K562 (cell line): ENCODE results near the gene FSTL4. TPM values are rescaled to one million over a fixed set of nuclear protein-coding genes. Genes with fewer than 3 reads are reported as not detected.

Experiments used
- ATAC-seq: fragments of 200-7000 bp; cut with Tn5 transposase; 3 replicates; pipeline ENCODE4 v1.9.1; 2020; ENCODE audit warnings: moderate library complexity
- BruUV-seq: library from RNA; stranded (reverse); fragments of 400-500 nt; replicated peaks from 2 replicates; lab custom pipeline; 2021; lab: Mats Ljungman, UMichigan
- CTCF ChIA-PET: fragments of 300-600 bp; formaldehyde crosslinking; extraction: SDS; loops from one replicate; lab custom pipeline; 2021; ENCODE audit warnings: low intra/inter-chr PET ratio; lab: Yijun Ruan, JAX
- POLR2A ChIA-PET: fragments of 300-600, 350-650 bp; sonication (Branson Sonifier 250); formaldehyde crosslinking; extraction: SDS; loops from one replicate; lab custom pipeline; 2021; ENCODE audit warnings: antibody characterized with exemption, inconsistent platforms; lab: Yijun Ruan, JAX
- DNase-seq, 4 experiments: peaks; one replicate each; pipeline versions ENCODE4 v3.0.0 to v3.0.0-alpha.2; 2011 to 2018; ENCODE audit warnings: low spot score in 3 of 4, mixed read lengths in 3 of 4; ENCODE audit errors: extremely low read depth in 1 of 4
- FAIRE-seq: peaks from 2 replicates; lab custom pipeline; 2011; peaks lifted over from hg19 to GRCh38; lab: Jason Lieb, UNC
- H2AFZ ChIP-seq: 2 replicates; pipeline ENCODE4 v1.6.0; 2011; ENCODE audit warnings: low read depth, low read length, control low read depth, inconsistent platforms
- H3K27ac ChIP-seq: fragments of 200-600 bp; 3 replicates; pipeline ENCODE4 v1.8.0; 2011; ENCODE audit warnings: low read depth, mild to moderate bottlenecking, control low read depth, inconsistent platforms, low read length, moderate library complexity, mixed read lengths; ENCODE audit errors: extremely low read depth
- H3K27me3 ChIP-seq, 2 experiments: fragments of 300-600 bp in 1 of 2; 2 replicates in 1 of 2; 3 replicates in 1 of 2; pipeline versions ENCODE4 v1.6.0 to v1.8.0; 2011; ENCODE audit warnings: inconsistent platforms in 2 of 2, low read length in 2 of 2, mild to moderate bottlenecking in 1 of 2, mixed read lengths in 1 of 2, moderate library complexity in 1 of 2; ENCODE audit not compliant: control insufficient read depth in 2 of 2, insufficient read depth in 2 of 2
- H3K36me3 ChIP-seq: fragments of 300-600 bp; 3 replicates; pipeline ENCODE4 v1.8.0; 2011; ENCODE audit warnings: mild to moderate bottlenecking, low read length, inconsistent platforms; ENCODE audit not compliant: control insufficient read depth, insufficient read depth
- H3K4me1 ChIP-seq, 2 experiments: fragments of 200-600 bp in 1 of 2; replicated peaks in 1 of 2; 2 replicates in 1 of 2; 3 replicates in 1 of 2; pipeline versions ENCODE4 v1.5.1 to v1.8.0; 2011; ENCODE audit warnings: inconsistent platforms in 2 of 2, low read length in 2 of 2, mild to moderate bottlenecking in 1 of 2, mixed read lengths in 1 of 2, moderate library complexity in 1 of 2; ENCODE audit not compliant: control insufficient read depth in 2 of 2, insufficient read depth in 2 of 2
- H3K4me2 ChIP-seq: 2 replicates; pipeline ENCODE4 v1.6.1; 2011; ENCODE audit warnings: low read length, control low read depth, inconsistent platforms, mixed read lengths; ENCODE audit not compliant: insufficient read depth
- H3K4me3 ChIP-seq: fragments of 200-600 bp; sonication (generic), shearing (Covaris generic); 2 replicates; pipeline ENCODE4 v1.5.1; 2016; ENCODE audit warnings: control low read depth, inconsistent platforms
- H3K79me2 ChIP-seq: fragments of 200-600 bp; 3 replicates; pipeline ENCODE4 v1.8.0; 2011; ENCODE audit warnings: low read length, inconsistent platforms; ENCODE audit not compliant: control insufficient read depth, insufficient read depth
- H3K9ac ChIP-seq, 2 experiments: 2 replicates each; pipeline versions ENCODE4 v1.6.0 to v1.6.1; 2011; ENCODE audit warnings: low read depth in 2 of 2, low read length in 2 of 2, control low read depth in 1 of 2, inconsistent platforms in 1 of 2, mild to moderate bottlenecking in 1 of 2, mixed read lengths in 1 of 2; ENCODE audit not compliant: insufficient read depth in 1 of 2
- H3K9me1 ChIP-seq: one replicate; pipeline ENCODE4 v1.6.0; 2011; ENCODE audit warnings: inconsistent platforms, mild to moderate bottlenecking, low read length, moderate library complexity; ENCODE audit not compliant: control insufficient read depth, insufficient read depth
- H3K9me3 ChIP-seq: replicated peaks from 2 replicates; pipeline ENCODE4 v1.5.1; 2011; ENCODE audit warnings: low read depth, low read length, inconsistent platforms; ENCODE audit not compliant: control insufficient read depth, insufficient read depth
- H4K20me1 ChIP-seq: replicated peaks from 2 replicates; pipeline ENCODE4 v1.6.1; 2011; ENCODE audit warnings: low read length, inconsistent platforms, mixed read lengths; ENCODE audit not compliant: control insufficient read depth, insufficient read depth
- CEBPB ChIP-seq: fragments of 450-650 bp; IDR thresholded peaks from 2 replicates; pipeline ENCODE4 v1.6.1; 2016; ENCODE audit warnings: missing genetic modification characterization, missing compliant biosample characterization
- DLX4 ChIP-seq: fragments of 250-450 bp; sonication (Bioruptor Pico); IDR thresholded peaks from 2 replicates; pipeline ENCODE4 v1.6.1; 2021; ENCODE audit warnings: mild to moderate bottlenecking
- FOXJ3 ChIP-seq: sonication (generic); formaldehyde crosslinking; IDR thresholded peaks from 2 replicates; pipeline ENCODE4 v1.4.0; 2020; ENCODE audit warnings: mild to moderate bottlenecking, missing genetic modification reagents
- NR2C1 ChIP-seq, 2 experiments: fragments of 450-650 bp; IDR thresholded peaks; 2 replicates each; pipeline ENCODE4 v1.6.1; 2017; ENCODE audit warnings: mild to moderate bottlenecking in 2 of 2, antibody characterized with exemption in 1 of 2, inconsistent platforms in 1 of 2, missing compliant biosample characterization in 1 of 2, missing genetic modification characterization in 1 of 2
- POLR2A ChIP-seq: fragments of 450-650 bp; conservative IDR thresholded peaks from 2 replicates; pipeline ENCODE4 v1.6.1; 2016
- ZBTB11 ChIP-seq, 3 experiments: fragments of 200-800 bp in 1 of 3; fragments of 250-450 bp in 1 of 3; fragments of 450-650 bp in 1 of 3; sonication (Bioruptor Pico) in 1 of 3; sonication (Bioruptor generic) in 1 of 3; formaldehyde crosslinking in 1 of 3; IDR thresholded peaks; 2 replicates each; pipeline versions ENCODE4 v1.6.1 to v1.8.0; 2016 to 2022; ENCODE audit warnings: mild to moderate bottlenecking in 2 of 3, missing genetic modification characterization in 2 of 3, missing compliant biosample characterization in 1 of 3, moderate library complexity in 1 of 3
- ZNF311 ChIP-seq: fragments of 250-450 bp; sonication (Bioruptor Pico); IDR thresholded peaks from 2 replicates; pipeline ENCODE4 v1.4.0; 2020; ENCODE audit warnings: mild to moderate bottlenecking, moderate library complexity
- ZNF384 ChIP-seq: IDR thresholded peaks from 2 replicates; pipeline ENCODE4 v1.6.1; 2012; ENCODE audit warnings: low read depth, low read length, improper control_type of control experiment
- ZNF511 ChIP-seq: sonication (generic); formaldehyde crosslinking; IDR thresholded peaks from 2 replicates; pipeline ENCODE4 v1.8.0; 2022; ENCODE audit warnings: mild to moderate bottlenecking, missing genetic modification reagents
- ZNF592 ChIP-seq: fragments of 450-650 bp; IDR thresholded peaks from 2 replicates; pipeline ENCODE4 v1.6.1; 2017; ENCODE audit warnings: antibody characterized with exemption, mild to moderate bottlenecking
- ZNF740 ChIP-seq, 3 experiments: fragments of 200-800 bp in 1 of 3; sonication (Bioruptor generic) in 1 of 3; sonication (generic) in 1 of 3; formaldehyde crosslinking in 1 of 3; IDR thresholded peaks; 2 replicates each; pipeline versions ENCODE4 v1.6.1 to v1.8.0; 2016 to 2022; ENCODE audit warnings: mild to moderate bottlenecking in 2 of 3, missing compliant biosample characterization in 2 of 3, missing genetic modification characterization in 2 of 3, missing genetic modification reagents in 1 of 3
- WGBS: fragments of 100-300 bp; shearing (Covaris generic); methylation state at CpG from one replicate; pipeline ENCODE4 v1.1.6; 2016; ENCODE audit warnings: low coverage, mixed read lengths; ENCODE audit not compliant: insufficient coverage; ENCODE audit errors: missing lambda C conversion rate; 5-methylcytosine and 5-hydroxymethylcytosine counted together
- in situ Hi-C: fragments of 300-500 bp; cut with MboI; formaldehyde crosslinking; loops from 4 replicates; pipeline ENCODE4 v1.15.0; 2018; ENCODE audit warnings: inconsistent platforms, mixed read lengths
- intact Hi-C: fragments of 100-400 bp; cut with micrococcal nuclease; formaldehyde crosslinking; loops from 2 replicates; pipeline ENCODE4 v1.14.2; 2022
- polyA plus RNA-seq, 8 experiments: library from polyadenylated mRNA; depleted of rRNA in 4 of 8; stranded (reverse) in 5 of 8; unstranded in 3 of 8; fragments of >200 nt; fragmentation: Nextera tagmentation in 2 of 8; fragmentation: Illumina TruSeq in 1 of 8; extraction: Ambion mirVana in 2 of 8; extraction: Trizol in 1 of 8; gene quantifications; 2 replicates each; pipeline versions ENCODE4 v1.2.1 to v1.2.3, GENCODE V29; 2011 to 2014; ENCODE audit warnings: inconsistent platforms in 1 of 8, missing spikeins in 1 of 8
- total RNA-seq, 7 experiments: library from RNA; depleted of rRNA in 6 of 7; stranded (reverse); fragments of >200 nt in 6 of 7; fragmentation: Illumina TruSeq in 2 of 7; extraction: Trizol in 2 of 7; gene quantifications; 2 replicates each; pipeline versions ENCODE4 v1.2.1 to v1.2.3, GENCODE V29; 2011 to 2021; ENCODE audit warnings: low replicate concordance in 1 of 7

FSTL4 gene
- total and polyA plus RNA-seq, 9 of the 15 experiments (the other 6 are each of a cell fraction or from before 2014, with no cell fraction given), result 0.08 to 0.18 (median 0.10) TPM; not detected in 5

GRCh38 chr5:133195250-133195649 is 417.1 kb downstream of the FSTL4 start:
- intact Hi-C loops (no loop called here), in situ Hi-C loops (no loop called here)
- Histone ChIP-seq H2AFZ (no peak overlapping the region), H3K4me2 (no peak overlapping the region), H3K27ac (no peak overlapping the region), H4K20me1 (no peaks in the 10 kb centered on the region), H3K9ac (no peak overlapping the region), H3K27me3 (peaks cover 48 to 71% of the 10 kb centered on the region in 2 experiments), H3K79me2 (no peaks in the 10 kb centered on the region), H3K9me3 (no peaks in the 10 kb centered on the region), H3K4me3 (no peak overlapping the region), H3K9me1 (no peaks in the 10 kb centered on the region), H3K36me3 (no peaks in the 10 kb centered on the region), H3K4me1 (no peaks in the 10 kb centered on the region)
- ATAC-seq (no peak), FAIRE-seq (no peak), DNase-seq (no peak)
- ChIA-PET CTCF (no interaction called here), POLR2A (no interaction called here)
- BruUV-seq, result no TSS peak
- TF ChIP-seq ZBTB11 (CRISPR knock-in tag; IDR thresholded peaks at IDR 0.05) (no peak), POLR2A (no peak), ZNF311 (CRISPR knock-in tag) (no peak), ZNF592 (no peak), NR2C1 (IDR thresholded peaks at IDR 0.05) (no peak), NR2C1 (tag; IDR thresholded peaks at IDR 0.05) (no peak), ZNF384 (no peak), FOXJ3 (no peak), CEBPB (tag) (no peak), ZNF740 (CRISPR knock-in tag; IDR thresholded peaks at IDR 0.05) (no peak), ZNF740 (tag; IDR thresholded peaks at IDR 0.05) (no peak), ZNF511 (CRISPR knock-in tag) (no peak), DLX4 (CRISPR knock-in tag) (no peak)
- 0% methylated on average over 5 of the region's 5 CpGs for WGBS
